PC-9 (cell line): ENCODE results near the gene FOLR2.

Source experiments
- CTCF ChIP-seq: fragments of 200-600 bp; sonication (generic); conservative IDR thresholded peaks from 2 replicates; pipeline ENCODE4 v1.6.1; 2017; ENCODE audit warnings: mixed run types, antibody characterized with exemption, mild to moderate bottlenecking, moderate library complexity
- EZH2 ChIP-seq: fragments of 200-600 bp; sonication (generic); IDR thresholded peaks from 2 replicates; pipeline ENCODE4 v1.8.0; 2017; ENCODE audit warnings: antibody characterized with exemption, low read depth

- no peak for TF ChIP-seq CTCF
- no peak for TF ChIP-seq EZH2
Measured at GRCh38 chr11:72232260-72233055, 15.9 kb downstream of the FOLR2 start.
